B cell (primary cell): ENCODE measurements around the gene DPPA3. TPM values are rescaled to one million over a fixed set of nuclear protein-coding genes. Genes with fewer than 3 reads are reported as not detected.
A peak's percentile ranks its signal among the peaks of the same experiment; 100 is the strongest.

Experiments
- ATAC-seq: fragments of 200-7000 bp; cut with Tn5 transposase; one replicate; pipeline ENCODE4 v1.10.0; 2021; ENCODE audit warnings: low read depth, mild to moderate bottlenecking, moderate number of reproducible peaks, moderate library complexity
- CTCF ChIA-PET: fragments of 350-600 bp; sonication (Branson Sonifier 250); formaldehyde crosslinking; loops from one replicate; lab custom pipeline; 2021; ENCODE audit warnings: antibody characterized with exemption, inconsistent platforms; lab: Charles Lee
- POLR2A ChIA-PET: fragments of 350-600 bp; sonication (Branson Sonifier 250); formaldehyde crosslinking; loops from one replicate; lab custom pipeline; 2021; ENCODE audit warnings: antibody characterized with exemption; lab: Charles Lee
- DNase-seq: peaks from one replicate; pipeline ENCODE4 v3.0.0; 2013
- H2AFZ ChIP-seq: 2 replicates; pipeline ENCODE4 v1.6.1; 2012; ENCODE audit warnings: mild to moderate bottlenecking, low read depth, low read length; ENCODE audit not compliant: insufficient read depth, poor library complexity, severe bottlenecking
- H3K27ac ChIP-seq, 2 donors: 1 replicate in 1 of 2; 2 replicates in 1 of 2; pipeline ENCODE4 v1.5.1; 2012 to 2013; ENCODE audit warnings: low read length in 2 of 2, mild to moderate bottlenecking in 2 of 2, moderate library complexity in 1 of 2
- H3K27me3 ChIP-seq, 4 experiments: fragments of 200-600 bp in 1 of 4; sonication (generic) in 1 of 4; replicated peaks in 1 of 4; 1 replicate in 2 of 4; 2 replicates in 2 of 4; pipeline versions ENCODE4 v1.6.1 to v1.7.0; 2013 to 2016; ENCODE audit warnings: low read length in 3 of 4, mild to moderate bottlenecking in 2 of 4, mixed read lengths in 1 of 4, moderate library complexity in 1 of 4; ENCODE audit not compliant: insufficient read depth in 4 of 4, control insufficient read depth in 3 of 4; ENCODE audit errors: control extremely low read depth in 1 of 4
- H3K36me3 ChIP-seq, 2 experiments: replicated peaks in 1 of 2; 1 replicate in 1 of 2; 2 replicates in 1 of 2; pipeline versions ENCODE4 v1.6.1 to v1.7.1; 2013; ENCODE audit warnings: low read length in 1 of 2; ENCODE audit not compliant: insufficient read depth in 2 of 2, control insufficient read depth in 1 of 2; ENCODE audit errors: control extremely low read depth in 1 of 2, extremely low read depth in 1 of 2
- H3K4me1 ChIP-seq, 2 donors: fragments of 200-600 bp in 1 of 2; sonication (generic) in 1 of 2; 1 replicate in 1 of 2; 2 replicates in 1 of 2; pipeline versions ENCODE4 v1.5.1 to v1.6.1; 2013 to 2017; ENCODE audit warnings: low read length in 2 of 2; ENCODE audit not compliant: control insufficient read depth in 2 of 2, insufficient read depth in 2 of 2
- H3K4me2 ChIP-seq: replicated peaks from 2 replicates; pipeline ENCODE3; 2012; ENCODE audit warnings: mild to moderate bottlenecking, low read depth, low read length; ENCODE audit not compliant: poor library complexity, severe bottlenecking
- H3K4me3 ChIP-seq, 5 experiments: fragments of 200-600 bp in 1 of 5; sonication (generic) in 1 of 5; 1 replicate in 3 of 5; 2 replicates in 2 of 5; pipeline versions ENCODE4 v1.5.1 to v1.7.0; 2011 to 2016; ENCODE audit warnings: low read length in 4 of 5, mild to moderate bottlenecking in 4 of 5, low read depth in 2 of 5, control low read depth in 1 of 5, moderate library complexity in 1 of 5; ENCODE audit not compliant: insufficient read depth in 1 of 5; ENCODE audit errors: control extremely low read depth in 1 of 5, extremely low read depth in 1 of 5
- H3K79me2 ChIP-seq: fragments of 200-600 bp; sonication (generic); one replicate; pipeline ENCODE4 v1.6.0; 2016; ENCODE audit warnings: low read length; ENCODE audit not compliant: control insufficient read depth, insufficient read depth
- H3K9ac ChIP-seq: fragments of 200-600 bp; sonication (generic); 2 replicates; pipeline ENCODE4 v1.6.1; 2017; ENCODE audit warnings: mild to moderate bottlenecking, low read length, moderate library complexity
- H3K9me3 ChIP-seq, 3 donors: one replicate each; pipeline versions ENCODE4 v1.6.1 to v1.7.1; 2013; ENCODE audit warnings: low read length in 2 of 3; ENCODE audit not compliant: control insufficient read depth in 2 of 3, insufficient read depth in 1 of 3; ENCODE audit errors: control extremely low read depth in 1 of 3
- H4K20me1 ChIP-seq: 2 replicates; pipeline ENCODE4 v1.6.0; 2012; ENCODE audit warnings: mild to moderate bottlenecking, low read length; ENCODE audit not compliant: insufficient read depth, control insufficient read depth, poor library complexity, severe bottlenecking
- H3K27ac Mint-ChIP-seq: one replicate; pipeline ENCODE4 v1.8.0; 2021; ENCODE audit warnings: mixed read lengths
- H3K27me3 Mint-ChIP-seq: one replicate; pipeline ENCODE4 v1.8.0; 2021; ENCODE audit warnings: mixed read lengths
- H3K4me1 Mint-ChIP-seq: one replicate; pipeline ENCODE4 v1.8.0; 2021; ENCODE audit warnings: mixed read lengths
- H3K4me3 Mint-ChIP-seq: one replicate; pipeline ENCODE4 v1.8.0; 2021; ENCODE audit warnings: mixed read lengths
- H3K9me3 Mint-ChIP-seq: one replicate; pipeline ENCODE4 v1.8.0; 2022; ENCODE audit warnings: mixed read lengths; ENCODE audit not compliant: insufficient read depth
- EZH2 ChIP-seq: IDR thresholded peaks from 2 replicates; pipeline ENCODE4 v1.6.1; 2012; ENCODE audit warnings: borderline replicate concordance, low read depth, mild to moderate bottlenecking, moderate library complexity, low read length; ENCODE audit not compliant: insufficient read depth, poor library complexity, severe bottlenecking
- WGBS: methylation state at CpG from one replicate; pipeline ENCODE4 v1.1.5; 2013; ENCODE audit warnings: missing lambda C conversion rate; ENCODE audit not compliant: insufficient coverage; 5-methylcytosine and 5-hydroxymethylcytosine counted together
- intact Hi-C: fragments of 100-400 bp; cut with micrococcal nuclease; formaldehyde crosslinking; loops from one replicate; pipeline ENCODE4 v1.10.0; 2022
- polyA plus RNA-seq: library from polyadenylated mRNA; depleted of rRNA; stranded (reverse); fragments of >200 nt; gene quantifications from 2 replicates; pipeline ENCODE4 v1.2.3, GENCODE V29; 2012
- total RNA-seq, 2 donors: library from RNA; stranded (reverse); fragments of 120-200 nt in 1 of 2; gene quantifications; 1 replicate in 1 of 2; 2 replicates in 1 of 2; pipeline versions ENCODE4 v1.2.3 to v1.2.4, GENCODE V29; 2013 to 2022
- TF ChIP-seq, protein P1 (sequence below): fragments of 200-600 bp; IDR thresholded peaks from one replicate; pipeline ENCODE4 v1.8.0; 2022; ENCODE audit warnings: antibody characterized with exemption, mild to moderate bottlenecking

DPPA3 gene
- total and polyA plus RNA-seq, 2 donors (not counting 1 experiment from before 2014, with no cell fraction given), result not detected

- Mint-ChIP-seq H3K4me3 (no peak overlapping the region), H3K9me3 (no peaks in the 10 kb centered on the region), H3K27ac (no peak overlapping the region), H3K4me1 (peaks cover 11% of the 10 kb centered on the region), H3K27me3 (peaks cover 8% of the 10 kb centered on the region)
- Histone ChIP-seq H3K4me2 (no peak overlapping the region), H2AFZ (no peak overlapping the region), H3K4me1 (peaks cover 4 to 41% of the 10 kb centered on the region in 2 donors), H3K4me3 (no peak overlapping the region), H3K9ac (no peak overlapping the region), H4K20me1 (no peaks in the 10 kb centered on the region), H3K27me3 (no peaks in the 10 kb centered on the region), H3K36me3 (no peaks in the 10 kb centered on the region), H3K79me2 (no peaks in the 10 kb centered on the region), H3K9me3 (peaks cover 0 to 3% (median 0%) of the 10 kb centered on the region in 3 donors), H3K27ac (peak overlapping the region in 1 of 2 donors; percentile 36)
- intact Hi-C loops, result no loop called here
- no peak for ATAC-seq
- TF ChIP-seq EZH2, result no peak
- TF ChIP-seq, protein P1, sequence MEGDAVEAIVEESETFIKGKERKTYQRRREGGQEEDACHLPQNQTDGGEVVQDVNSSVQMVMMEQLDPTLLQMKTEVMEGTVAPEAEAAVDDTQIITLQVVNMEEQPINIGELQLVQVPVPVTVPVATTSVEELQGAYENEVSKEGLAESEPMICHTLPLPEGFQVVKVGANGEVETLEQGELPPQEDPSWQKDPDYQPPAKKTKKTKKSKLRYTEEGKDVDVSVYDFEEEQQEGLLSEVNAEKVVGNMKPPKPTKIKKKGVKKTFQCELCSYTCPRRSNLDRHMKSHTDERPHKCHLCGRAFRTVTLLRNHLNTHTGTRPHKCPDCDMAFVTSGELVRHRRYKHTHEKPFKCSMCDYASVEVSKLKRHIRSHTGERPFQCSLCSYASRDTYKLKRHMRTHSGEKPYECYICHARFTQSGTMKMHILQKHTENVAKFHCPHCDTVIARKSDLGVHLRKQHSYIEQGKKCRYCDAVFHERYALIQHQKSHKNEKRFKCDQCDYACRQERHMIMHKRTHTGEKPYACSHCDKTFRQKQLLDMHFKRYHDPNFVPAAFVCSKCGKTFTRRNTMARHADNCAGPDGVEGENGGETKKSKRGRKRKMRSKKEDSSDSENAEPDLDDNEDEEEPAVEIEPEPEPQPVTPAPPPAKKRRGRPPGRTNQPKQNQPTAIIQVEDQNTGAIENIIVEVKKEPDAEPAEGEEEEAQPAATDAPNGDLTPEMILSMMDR, result no peak
- peak; percentile 9 for DNase-seq
- ChIA-PET POLR2A (no interaction called here), CTCF (no interaction called here)
- WGBS, result 53% methylated on average over 6 of the region's 8 CpGs
Observed at GRCh38 chr12:7749442-7749841, 38.2 kb downstream of the DPPA3 start.

DNA sequence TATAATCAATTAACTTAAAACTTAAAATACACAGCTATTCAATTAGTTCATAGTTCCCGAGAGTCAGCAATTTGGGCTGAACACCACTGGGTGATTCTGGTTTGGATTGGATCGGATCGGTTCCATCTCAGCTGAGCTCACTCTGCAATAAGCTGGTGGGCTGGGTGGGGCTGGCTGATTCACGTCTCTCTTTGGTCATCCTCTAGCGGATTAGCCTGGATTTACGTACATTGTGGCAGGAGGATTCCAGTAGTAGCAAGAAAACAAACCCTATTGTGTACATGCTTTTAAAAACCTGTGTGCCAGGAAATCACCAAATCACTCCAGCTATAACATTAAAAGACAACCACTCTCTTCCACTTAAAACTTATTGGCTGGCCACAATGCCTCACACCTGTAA is 39.1 kb downstream of the DPPA3 start:
- Mint-ChIP-seq H3K27ac (no peak overlapping the region), H3K4me3 (no peak overlapping the region), H3K4me1 (peaks cover 11% of the 10 kb centered on the region), H3K27me3 (peaks cover 8% of the 10 kb centered on the region), H3K9me3 (no peaks in the 10 kb centered on the region)
- Histone ChIP-seq H2AFZ (no peak overlapping the region), H3K36me3 (no peaks in the 10 kb centered on the region), H3K79me2 (no peaks in the 10 kb centered on the region), H3K4me3 (no peak overlapping the region), H3K27ac (no peak overlapping the region), H4K20me1 (no peaks in the 10 kb centered on the region), H3K27me3 (no peaks in the 10 kb centered on the region), H3K9me3 (peaks cover 0 to 3% (median 0%) of the 10 kb centered on the region in 3 donors), H3K4me2 (no peak overlapping the region), H3K9ac (no peak overlapping the region), H3K4me1 (peaks cover 4 to 41% of the 10 kb centered on the region in 2 donors)
- intact Hi-C loops, result no loop called here
- CTCF ChIA-PET, result no interaction called here
- POLR2A ChIA-PET, result no interaction called here
- ATAC-seq (no peak), DNase-seq (no peak)
- TF ChIP-seq, protein P1, result no peak
- TF ChIP-seq EZH2, result no peak
- WGBS, result 86% methylated on average over 5 of the region's 6 CpGs
